CD14-positive monocyte (primary cell): ENCODE measurements around the gene TGM1. TPM values are rescaled to one million over a fixed set of nuclear protein-coding genes. Genes with fewer than 3 reads are reported as not detected.

Experiments
- DNase-seq, 3 donors: peaks; one replicate each; pipeline ENCODE4 v3.0.0-alpha.2; 2011 to 2022
- H2AFZ ChIP-seq: 2 replicates; pipeline ENCODE4 v1.6.0; 2012; ENCODE audit warnings: mild to moderate bottlenecking, low read depth, low read length, inconsistent platforms; ENCODE audit not compliant: insufficient read depth, poor library complexity, severe bottlenecking
- H3K27ac ChIP-seq, 2 donors: 1 replicate in 1 of 2; 2 replicates in 1 of 2; pipeline ENCODE4 v1.5.1; 2012 to 2013; ENCODE audit warnings: low read length in 2 of 2, control low read depth in 1 of 2, inconsistent platforms in 1 of 2, low read depth in 1 of 2, mild to moderate bottlenecking in 1 of 2
- H3K27me3 ChIP-seq, 2 donors: one replicate each; pipeline versions ENCODE4 v1.6.0 to v1.6.1; 2011 to 2013; ENCODE audit warnings: low read length in 2 of 2; ENCODE audit not compliant: control insufficient read depth in 2 of 2, insufficient read depth in 2 of 2
- H3K36me3 ChIP-seq, 2 donors: replicated peaks in 1 of 2; 1 replicate in 1 of 2; 2 replicates in 1 of 2; pipeline versions ENCODE4 v1.5.1 to v1.6.1; 2012 to 2013; ENCODE audit warnings: low read length in 2 of 2, control low read depth in 1 of 2, inconsistent platforms in 1 of 2, mild to moderate bottlenecking in 1 of 2; ENCODE audit not compliant: insufficient read depth in 2 of 2, control insufficient read depth in 1 of 2
- H3K4me1 ChIP-seq, 2 donors: 1 replicate in 1 of 2; 2 replicates in 1 of 2; pipeline versions ENCODE4 v1.5.1 to v1.6.1; 2012 to 2013; ENCODE audit warnings: low read length in 2 of 2, control low read depth in 1 of 2, inconsistent platforms in 1 of 2, mild to moderate bottlenecking in 1 of 2, moderate library complexity in 1 of 2; ENCODE audit not compliant: insufficient read depth in 2 of 2, control insufficient read depth in 1 of 2
- H3K4me2 ChIP-seq: replicated peaks from 2 replicates; pipeline ENCODE3; 2012; ENCODE audit warnings: low read length, moderate library complexity, mild to moderate bottlenecking; ENCODE audit not compliant: poor library complexity, severe bottlenecking; ENCODE audit errors: extremely low read depth
- H3K4me3 ChIP-seq, 3 experiments: fragments of 200-600 bp in 1 of 3; sonication (generic) in 1 of 3; replicated peaks in 1 of 3; 1 replicate in 2 of 3; 2 replicates in 1 of 3; pipeline ENCODE4 v1.5.1; 2011 to 2013; ENCODE audit warnings: low read length in 3 of 3, mild to moderate bottlenecking in 3 of 3, control low read depth in 2 of 3, low read depth in 2 of 3, inconsistent platforms in 1 of 3, moderate library complexity in 1 of 3
- H3K79me2 ChIP-seq: 2 replicates; pipeline ENCODE4 v1.6.0; 2012; ENCODE audit warnings: mild to moderate bottlenecking, control low read depth, inconsistent platforms, low read length, moderate library complexity; ENCODE audit not compliant: insufficient read depth
- H3K9ac ChIP-seq: 2 replicates; pipeline ENCODE4 v1.6.0; 2017; ENCODE audit warnings: low read length, mild to moderate bottlenecking; ENCODE audit not compliant: insufficient read depth, poor library complexity, severe bottlenecking
- H3K9me3 ChIP-seq, 2 donors: replicated peaks in 1 of 2; 1 replicate in 1 of 2; 2 replicates in 1 of 2; pipeline versions ENCODE4 v1.5.1 to v1.6.1; 2012 to 2013; ENCODE audit warnings: low read length in 2 of 2, control low read depth in 1 of 2; ENCODE audit not compliant: control insufficient read depth in 1 of 2, insufficient read depth in 1 of 2
- H4K20me1 ChIP-seq: 2 replicates; pipeline ENCODE4 v1.6.0; 2012; ENCODE audit warnings: mild to moderate bottlenecking, low read length, control low read depth, moderate library complexity; ENCODE audit not compliant: insufficient read depth
- H3K27ac Mint-ChIP-seq, 7 donors: one replicate each; pipeline ENCODE4 v1.8.0; 2020; ENCODE audit warnings: mild to moderate bottlenecking in 7 of 7, mixed read lengths in 7 of 7, moderate library complexity in 6 of 7, inconsistent platforms in 2 of 7
- H3K27me3 Mint-ChIP-seq, 3 donors: one replicate each; pipeline ENCODE4 v1.8.0; 2021 to 2022; ENCODE audit warnings: low read depth in 3 of 3, mild to moderate bottlenecking in 3 of 3, mixed read lengths in 3 of 3, moderate library complexity in 3 of 3, inconsistent platforms in 1 of 3
- H3K36me3 Mint-ChIP-seq, 2 donors: one replicate each; pipeline ENCODE4 v1.8.0; 2020; ENCODE audit warnings: mixed read lengths in 2 of 2, inconsistent platforms in 1 of 2, mild to moderate bottlenecking in 1 of 2
- H3K4me1 Mint-ChIP-seq: one replicate; pipeline ENCODE4 v1.8.0; 2020; ENCODE audit warnings: mild to moderate bottlenecking, mixed read lengths
- H3K4me3 Mint-ChIP-seq, 2 donors: one replicate each; pipeline ENCODE4 v1.8.0; 2020; ENCODE audit warnings: mild to moderate bottlenecking in 2 of 2, mixed read lengths in 2 of 2, moderate library complexity in 1 of 2
- H3K9me3 Mint-ChIP-seq, 7 donors: one replicate each; pipeline ENCODE4 v1.8.0; 2020 to 2022; ENCODE audit warnings: mixed read lengths in 7 of 7, mild to moderate bottlenecking in 6 of 7, moderate library complexity in 6 of 7, inconsistent platforms in 2 of 7
- WGBS: methylation state at CpG from one replicate; pipeline ENCODE4 v1.1.5; 2013; ENCODE audit warnings: missing lambda C conversion rate; ENCODE audit not compliant: insufficient coverage; 5-methylcytosine and 5-hydroxymethylcytosine counted together
- intact Hi-C, 2 donors: fragments of 100-400 bp; cut with micrococcal nuclease; formaldehyde crosslinking; loops; one replicate each; pipeline versions ENCODE4 v1.15.0 to v1.15.1; 2023
- polyA plus RNA-seq, 3 donors: library from polyadenylated mRNA; depleted of rRNA in 1 of 3; unstranded in 2 of 3; stranded (reverse) in 1 of 3; fragments of 300-500 nt in 2 of 3; fragments of >200 nt in 1 of 3; fragmentation: Illumina TruSeq in 2 of 3; gene quantifications; 1 replicate in 2 of 3; 2 replicates in 1 of 3; pipeline ENCODE4 v1.2.3, GENCODE V29; 2012 to 2021
- TF ChIP-seq, protein P1 (sequence below): fragments of 200-600 bp; IDR thresholded peaks from one replicate; pipeline ENCODE4 v1.8.0; 2022; ENCODE audit warnings: antibody characterized with exemption, mild to moderate bottlenecking

Gene TGM1
- polyA plus RNA-seq, 3 donors: 7.8 TPM; not detected in 2

DNA sequence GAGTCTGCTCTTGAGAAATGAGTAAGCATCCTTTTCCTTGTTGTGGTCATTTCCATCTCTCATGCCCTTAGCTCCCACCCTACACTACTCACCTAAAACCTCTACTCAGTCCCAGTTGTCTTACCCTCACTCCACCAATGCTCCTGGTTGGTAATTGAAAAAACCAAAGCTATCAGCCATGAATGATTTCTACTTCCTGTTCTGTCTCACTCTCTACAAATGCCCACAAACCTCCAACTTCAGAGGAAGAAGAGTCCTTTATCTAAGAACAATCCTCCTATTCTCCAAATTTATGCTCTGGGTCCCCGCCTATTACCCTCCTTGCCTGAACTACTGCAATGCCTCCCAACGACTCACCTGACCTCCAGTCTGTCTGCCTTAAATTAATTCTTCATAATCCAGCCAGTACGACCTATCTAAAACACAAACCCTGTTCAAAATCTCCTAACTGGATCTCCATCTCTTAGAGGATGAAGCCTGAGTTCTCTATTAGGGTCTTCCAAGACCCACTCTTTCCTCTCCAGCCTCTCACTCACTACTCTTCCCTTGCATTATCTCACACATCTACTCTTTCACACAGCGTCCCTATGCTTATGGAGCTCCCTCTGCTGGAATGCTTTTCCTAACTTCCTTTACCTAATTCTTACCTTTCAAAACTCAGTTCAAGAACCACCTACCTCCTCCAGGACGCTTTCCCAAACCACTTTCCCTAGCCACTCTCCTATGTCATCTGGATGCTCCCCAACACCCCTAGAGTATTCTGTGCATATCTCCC, 34.4 kb upstream of the TGM1 start:
- Histone ChIP-seq H3K9ac (no peak overlapping the region), H3K4me2 (no peak overlapping the region), H3K4me3 (no peak overlapping the region), H3K36me3 (peaks cover 28 to 49% of the 10 kb centered on the region in 2 donors), H3K27me3 (no peaks in the 10 kb centered on the region), H3K27ac (peak overlapping the region in 1 of 2 donors; percentile 73), H2AFZ (no peak overlapping the region), H3K4me1 (peaks cover 34 to 46% of the 10 kb centered on the region in 2 donors), H4K20me1 (no peaks in the 10 kb centered on the region), H3K79me2 (peaks cover 38% of the 10 kb centered on the region), H3K9me3 (no peaks in the 10 kb centered on the region)
- Mint-ChIP-seq H3K27ac (peak overlapping the region; percentile 51 to 92 (median 81)), H3K9me3 (peaks cover 0 to 2% (median 0%) of the 10 kb centered on the region in 7 donors), H3K4me3 (peak overlapping the region; percentile 24 to 36), H3K36me3 (peaks cover 44 to 47% of the 10 kb centered on the region in 2 donors), H3K27me3 (peaks cover 0 to 1% (median 0%) of the 10 kb centered on the region in 3 donors), H3K4me1 (peaks cover 40% of the 10 kb centered on the region)
- intact Hi-C loops: loop anchor here (2.0 to 10.0 kb wide), 3 partner anchors 55 to 183 kb away; partner anchors contain the start of genes TINF2 (in 2 of the 2), DCAF11 (in 1 of the 2) and NRL (in 1 of the 2)
- no peak for DNase-seq
- 43% methylated on average over 5 of the region's 5 CpGs for WGBS
- TF ChIP-seq, protein P1, sequence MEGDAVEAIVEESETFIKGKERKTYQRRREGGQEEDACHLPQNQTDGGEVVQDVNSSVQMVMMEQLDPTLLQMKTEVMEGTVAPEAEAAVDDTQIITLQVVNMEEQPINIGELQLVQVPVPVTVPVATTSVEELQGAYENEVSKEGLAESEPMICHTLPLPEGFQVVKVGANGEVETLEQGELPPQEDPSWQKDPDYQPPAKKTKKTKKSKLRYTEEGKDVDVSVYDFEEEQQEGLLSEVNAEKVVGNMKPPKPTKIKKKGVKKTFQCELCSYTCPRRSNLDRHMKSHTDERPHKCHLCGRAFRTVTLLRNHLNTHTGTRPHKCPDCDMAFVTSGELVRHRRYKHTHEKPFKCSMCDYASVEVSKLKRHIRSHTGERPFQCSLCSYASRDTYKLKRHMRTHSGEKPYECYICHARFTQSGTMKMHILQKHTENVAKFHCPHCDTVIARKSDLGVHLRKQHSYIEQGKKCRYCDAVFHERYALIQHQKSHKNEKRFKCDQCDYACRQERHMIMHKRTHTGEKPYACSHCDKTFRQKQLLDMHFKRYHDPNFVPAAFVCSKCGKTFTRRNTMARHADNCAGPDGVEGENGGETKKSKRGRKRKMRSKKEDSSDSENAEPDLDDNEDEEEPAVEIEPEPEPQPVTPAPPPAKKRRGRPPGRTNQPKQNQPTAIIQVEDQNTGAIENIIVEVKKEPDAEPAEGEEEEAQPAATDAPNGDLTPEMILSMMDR: peak; percentile 48

DNA sequence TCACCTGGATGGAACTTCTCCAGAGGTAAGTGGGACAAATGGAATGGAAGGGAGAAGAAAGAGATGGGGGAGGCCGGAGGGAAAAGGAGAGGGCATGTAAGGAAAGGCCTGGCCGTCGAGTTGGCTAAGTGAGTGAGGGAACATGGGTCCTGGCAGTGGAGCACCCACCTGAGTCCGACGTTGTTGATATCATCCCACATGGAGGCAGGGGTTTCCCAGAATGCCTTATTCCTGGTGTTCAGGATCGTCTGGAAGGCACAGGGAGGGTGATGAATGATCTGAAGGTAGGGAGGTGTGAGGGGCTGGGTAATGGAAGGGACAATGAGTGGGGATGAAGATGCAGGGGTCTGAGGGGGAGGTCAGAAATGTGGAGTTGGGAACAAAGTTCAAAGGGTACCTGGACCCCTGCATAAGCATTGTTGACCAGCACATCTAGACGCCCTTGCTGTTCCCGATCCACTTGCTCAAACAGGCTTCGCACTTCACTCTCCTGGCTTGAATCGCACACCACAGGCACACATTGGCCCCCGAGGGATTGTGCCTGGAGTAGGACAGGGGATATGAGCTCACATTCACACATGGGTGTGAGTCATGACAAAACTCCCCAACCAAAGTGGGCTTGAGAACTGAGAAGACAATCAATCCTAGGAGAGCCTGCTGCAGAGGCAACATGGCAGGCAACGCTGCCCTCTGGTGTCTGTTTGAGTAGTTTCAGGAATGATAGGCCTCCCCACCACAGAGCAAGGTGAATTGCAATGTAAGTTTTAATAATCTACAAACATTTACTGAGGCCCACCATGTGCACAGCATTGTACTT, 33.6 kb upstream of the TGM1 start:
- intact Hi-C loops: loop anchor here (2.0 to 10.0 kb wide), 3 partner anchors 54 to 182 kb away; partner anchors contain the start of genes TINF2 (in 2 of the 2), DCAF11 (in 1 of the 2) and NRL (in 1 of the 2)
- peaks cover 40% of the 10 kb centered on the region for H3K4me1 Mint-ChIP-seq
- Histone ChIP-seq H3K27ac (peak overlapping the region; percentile 24 to 73), H3K4me1 (peaks cover 34 to 46% of the 10 kb centered on the region in 2 donors), H3K9me3 (no peaks in the 10 kb centered on the region), H3K4me2 (no peak overlapping the region), H3K9ac (no peak overlapping the region), H3K36me3 (peaks cover 28 to 49% of the 10 kb centered on the region in 2 donors), H2AFZ (no peak overlapping the region), H3K27me3 (no peaks in the 10 kb centered on the region), H3K4me3 (no peak overlapping the region), H4K20me1 (no peaks in the 10 kb centered on the region), H3K79me2 (peaks cover 30% of the 10 kb centered on the region)
- TF ChIP-seq, protein P1: peak; percentile 84
- peaks cover 0 to 1% (median 0%) of the 10 kb centered on the region in 3 donors for H3K27me3 Mint-ChIP-seq
- H3K27ac Mint-ChIP-seq: peak overlapping the region; percentile 18 to 92 (median 81)
- H3K4me3 Mint-ChIP-seq: no peak overlapping the region
- H3K36me3 Mint-ChIP-seq: peaks cover 44 to 47% of the 10 kb centered on the region in 2 donors
- H3K9me3 Mint-ChIP-seq: peaks cover 0 to 2% (median 0%) of the 10 kb centered on the region in 7 donors
- DNase-seq: peak; percentile 85 to 97 (median 89)
- 90% methylated on average over 11 of the region's 12 CpGs for WGBS
